ENCODE results near the gene APOBEC3G. TPM values are rescaled to one million over a fixed set of nuclear protein-coding genes. Genes with fewer than 3 reads are reported as not detected.
"Not testable (repeated sequence)": the region's sequence is repeated elsewhere in the genome, so short reads cannot be mapped to it uniquely, and the experiment has no call there.

The APOBEC3G gene
- total and polyA plus RNA-seq, 2 donors (not counting 1 experiment from before 2014, with no cell fraction given) = 94.2 to 96.6 TPM

DNA sequence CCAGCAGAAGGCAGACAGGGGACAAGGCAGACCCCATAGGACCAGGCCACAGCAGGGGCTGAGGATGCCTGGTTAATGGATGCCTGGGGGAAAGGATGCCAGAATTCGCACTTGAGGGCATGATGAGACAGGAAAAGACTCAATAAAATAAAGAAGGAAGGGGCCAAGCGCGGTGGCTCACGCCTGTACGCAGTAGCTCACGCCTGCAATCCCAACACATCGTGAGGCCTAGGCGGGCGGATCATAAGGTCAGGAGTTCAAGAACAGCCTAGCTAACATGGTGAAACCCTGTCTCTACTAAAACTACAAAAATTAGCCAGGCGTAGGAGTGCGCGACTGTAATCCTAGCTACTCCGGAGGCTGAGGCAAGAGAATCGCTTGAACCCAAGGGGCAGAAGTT is 46.4 kb upstream of the APOBEC3G start:
- TF ChIP-seq, protein P1, sequence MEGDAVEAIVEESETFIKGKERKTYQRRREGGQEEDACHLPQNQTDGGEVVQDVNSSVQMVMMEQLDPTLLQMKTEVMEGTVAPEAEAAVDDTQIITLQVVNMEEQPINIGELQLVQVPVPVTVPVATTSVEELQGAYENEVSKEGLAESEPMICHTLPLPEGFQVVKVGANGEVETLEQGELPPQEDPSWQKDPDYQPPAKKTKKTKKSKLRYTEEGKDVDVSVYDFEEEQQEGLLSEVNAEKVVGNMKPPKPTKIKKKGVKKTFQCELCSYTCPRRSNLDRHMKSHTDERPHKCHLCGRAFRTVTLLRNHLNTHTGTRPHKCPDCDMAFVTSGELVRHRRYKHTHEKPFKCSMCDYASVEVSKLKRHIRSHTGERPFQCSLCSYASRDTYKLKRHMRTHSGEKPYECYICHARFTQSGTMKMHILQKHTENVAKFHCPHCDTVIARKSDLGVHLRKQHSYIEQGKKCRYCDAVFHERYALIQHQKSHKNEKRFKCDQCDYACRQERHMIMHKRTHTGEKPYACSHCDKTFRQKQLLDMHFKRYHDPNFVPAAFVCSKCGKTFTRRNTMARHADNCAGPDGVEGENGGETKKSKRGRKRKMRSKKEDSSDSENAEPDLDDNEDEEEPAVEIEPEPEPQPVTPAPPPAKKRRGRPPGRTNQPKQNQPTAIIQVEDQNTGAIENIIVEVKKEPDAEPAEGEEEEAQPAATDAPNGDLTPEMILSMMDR (IDR thresholded peaks at IDR 0.05) = no peak
- no peak for TF ChIP-seq EZH2 (IDR thresholded peaks at IDR 0.05; ENCODE audit: borderline replicate concordance, insufficient read depth, low read depth, low read length, poor library complexity, severe bottlenecking)
- no peaks in the 10 kb centered on the region for H3K9me3 ChIP-seq (ENCODE audit: control extremely low read depth in 1 of 3, control insufficient read depth in 2 of 3, insufficient read depth in 1 of 3, low read length in 2 of 3)
- 98% methylated on average over 3 of the region's 14 CpGs for WGBS (ENCODE audit: insufficient coverage)
- H3K27ac ChIP-seq (ENCODE audit: low read length in 2 of 2) = no peak overlapping the region
- H3K4me3 ChIP-seq (ENCODE audit: control extremely low read depth in 1 of 5, extremely low read depth in 1 of 5, insufficient read depth in 1 of 5, low read depth in 2 of 5, low read length in 4 of 5) = no peak overlapping the region
- ATAC-seq (ENCODE audit: low read depth) = no peak
- H3K4me1 ChIP-seq (ENCODE audit: control insufficient read depth in 2 of 2, insufficient read depth in 2 of 2, low read length in 2 of 2) = peaks cover 0 to 5% of the 10 kb centered on the region in 2 donors
- H3K27me3 ChIP-seq (replicated peaks in 1 of 4; ENCODE audit: control extremely low read depth in 1 of 4, control insufficient read depth in 3 of 4, insufficient read depth in 4 of 4, low read length in 3 of 4) = no peaks in the 10 kb centered on the region
- intact Hi-C loops (cut with micrococcal nuclease) = no loop called here
- no peak overlapping the region for H3K9ac ChIP-seq (ENCODE audit: low read length)
- Mint-ChIP-seq H3K4me3 (no peak overlapping the region), H3K27me3 (no peaks in the 10 kb centered on the region), H3K9me3 (ENCODE audit: insufficient read depth) (no peaks in the 10 kb centered on the region), H3K4me1 (peaks cover 9% of the 10 kb centered on the region), H3K27ac (no peak overlapping the region)
- peaks cover 2% of the 10 kb centered on the region for H4K20me1 ChIP-seq (ENCODE audit: control insufficient read depth, insufficient read depth, low read length, poor library complexity, severe bottlenecking)
- H3K36me3 ChIP-seq (replicated peaks in 1 of 2; ENCODE audit: control extremely low read depth in 1 of 2, control insufficient read depth in 1 of 2, extremely low read depth in 1 of 2, insufficient read depth in 2 of 2, low read length in 1 of 2) = peaks cover 0 to 8% of the 10 kb centered on the region in 2 experiments
- peaks cover 4% of the 10 kb centered on the region for H3K79me2 ChIP-seq (ENCODE audit: control insufficient read depth, insufficient read depth, low read length)
- ChIA-PET POLR2A (no interaction called here), CTCF (interaction anchor here (0.6 kb wide), 1 partner anchor 11 kb away, joined by 3 read pairs; no protein-coding TSS in a partner anchor)
- H3K4me2 ChIP-seq (replicated peaks; ENCODE audit: low read depth, low read length, poor library complexity, severe bottlenecking) = no peak overlapping the region
- no peak for DNase-seq
- H2AFZ ChIP-seq (ENCODE audit: insufficient read depth, low read depth, low read length, poor library complexity, severe bottlenecking) = no peak overlapping the region

- H3K4me1 Mint-ChIP-seq; intact Hi-C loops (cut with micrococcal nuclease); H3K27me3 Mint-ChIP-seq; H3K4me3 ChIP-seq (ENCODE audit: control extremely low read depth in 1 of 5, extremely low read depth in 1 of 5, insufficient read depth in 1 of 5, low read depth in 2 of 5, low read length in 4 of 5); H3K27ac Mint-ChIP-seq; H3K9me3 ChIP-seq (ENCODE audit: control extremely low read depth in 1 of 3, control insufficient read depth in 2 of 3, insufficient read depth in 1 of 3, low read length in 2 of 3); H3K9ac ChIP-seq (ENCODE audit: low read length); H3K27ac ChIP-seq (ENCODE audit: low read length in 2 of 2); H3K79me2 ChIP-seq (ENCODE audit: control insufficient read depth, insufficient read depth, low read length); ATAC-seq (ENCODE audit: low read depth); H2AFZ ChIP-seq (ENCODE audit: insufficient read depth, low read depth, low read length, poor library complexity, severe bottlenecking); CTCF ChIA-PET; H3K4me2 ChIP-seq (replicated peaks; ENCODE audit: low read depth, low read length, poor library complexity, severe bottlenecking); DNase-seq; H3K36me3 ChIP-seq (replicated peaks in 1 of 2; ENCODE audit: control extremely low read depth in 1 of 2, control insufficient read depth in 1 of 2, extremely low read depth in 1 of 2, insufficient read depth in 2 of 2, low read length in 1 of 2); H4K20me1 ChIP-seq (ENCODE audit: control insufficient read depth, insufficient read depth, low read length, poor library complexity, severe bottlenecking); H3K27me3 ChIP-seq (replicated peaks in 1 of 4; ENCODE audit: control extremely low read depth in 1 of 4, control insufficient read depth in 3 of 4, insufficient read depth in 4 of 4, low read length in 3 of 4); H3K9me3 Mint-ChIP-seq (ENCODE audit: insufficient read depth); H3K4me3 Mint-ChIP-seq: not testable (repeated sequence)
- H3K4me1 ChIP-seq (ENCODE audit: control insufficient read depth in 2 of 2, insufficient read depth in 2 of 2, low read length in 2 of 2) = peaks cover 4 to 14% of the 10 kb centered on the region in 2 donors
- POLR2A ChIA-PET = interaction anchor here (0.7 kb wide), 1 partner anchor 1912 kb away, joined by 4 read pairs; no protein-coding TSS in a partner anchor
- WGBS (ENCODE audit: insufficient coverage) = 96% methylated on average over 13 of the region's 18 CpGs
Measured at GRCh38 chr22:39031434-39032295, 45.4 kb upstream of the APOBEC3G start.

DNA sequence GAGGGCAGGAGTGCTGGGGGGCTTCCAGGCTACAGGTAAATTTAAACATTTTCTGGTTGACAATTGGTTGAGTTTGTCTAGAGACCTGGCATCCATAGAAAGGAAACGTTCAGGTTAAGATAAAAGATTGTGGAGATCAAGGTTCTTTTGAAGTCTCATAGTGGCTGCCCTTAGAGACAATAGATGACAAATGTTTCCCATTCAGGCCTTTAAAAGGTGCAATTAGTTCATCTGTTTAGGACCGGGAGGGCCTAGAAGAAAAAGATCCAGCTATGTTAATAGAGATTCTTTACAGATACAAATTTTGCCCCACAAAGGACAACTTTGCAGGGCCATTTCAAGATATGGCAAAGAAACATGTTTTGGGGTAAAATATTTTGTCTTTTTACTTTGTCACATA is 40.0 kb upstream of the APOBEC3G start:
- POLR2A ChIA-PET; CTCF ChIA-PET; H3K27ac ChIP-seq (ENCODE audit: low read length in 2 of 2); H3K4me3 ChIP-seq (ENCODE audit: control extremely low read depth in 1 of 5, extremely low read depth in 1 of 5, insufficient read depth in 1 of 5, low read depth in 2 of 5, low read length in 4 of 5); H4K20me1 ChIP-seq (ENCODE audit: control insufficient read depth, insufficient read depth, low read length, poor library complexity, severe bottlenecking); H3K4me3 Mint-ChIP-seq; H3K9me3 Mint-ChIP-seq (ENCODE audit: insufficient read depth); H3K9ac ChIP-seq (ENCODE audit: low read length); H3K9me3 ChIP-seq (ENCODE audit: control extremely low read depth in 1 of 3, control insufficient read depth in 2 of 3, insufficient read depth in 1 of 3, low read length in 2 of 3); H2AFZ ChIP-seq (ENCODE audit: insufficient read depth, low read depth, low read length, poor library complexity, severe bottlenecking); H3K27me3 Mint-ChIP-seq; H3K36me3 ChIP-seq (replicated peaks in 1 of 2; ENCODE audit: control extremely low read depth in 1 of 2, control insufficient read depth in 1 of 2, extremely low read depth in 1 of 2, insufficient read depth in 2 of 2, low read length in 1 of 2); H3K4me2 ChIP-seq (replicated peaks; ENCODE audit: low read depth, low read length, poor library complexity, severe bottlenecking); DNase-seq; intact Hi-C loops (cut with micrococcal nuclease); ATAC-seq (ENCODE audit: low read depth); H3K27me3 ChIP-seq (replicated peaks in 1 of 4; ENCODE audit: control extremely low read depth in 1 of 4, control insufficient read depth in 3 of 4, insufficient read depth in 4 of 4, low read length in 3 of 4): not testable (repeated sequence)
- peaks cover 14% of the 10 kb centered on the region for H3K79me2 ChIP-seq (ENCODE audit: control insufficient read depth, insufficient read depth, low read length)
- H3K4me1 Mint-ChIP-seq = peaks cover 27% of the 10 kb centered on the region
- H3K27ac Mint-ChIP-seq = peak overlapping the region; percentile 41
- WGBS (ENCODE audit: insufficient coverage) = 50% methylated on average over 1 of the region's 2 CpGs
- peaks cover 13 to 32% of the 10 kb centered on the region in 2 donors for H3K4me1 ChIP-seq (ENCODE audit: control insufficient read depth in 2 of 2, insufficient read depth in 2 of 2, low read length in 2 of 2)
